Choroid plexus epithelial cell (primary cell): ENCODE measurements around the gene CCR8.

Source experiments
- DNase-seq: peaks from one replicate; pipeline ENCODE4 v3.0.0-alpha.2; 2010; ENCODE audit warnings: low read depth
- H3K4me3 ChIP-seq: 2 replicates; pipeline ENCODE4 v1.5.1; 2011; ENCODE audit warnings: low read depth, mild to moderate bottlenecking, control low read depth, low read length, moderate library complexity
- TF ChIP-seq, protein P1 (sequence below): conservative IDR thresholded peaks from 2 replicates; pipeline ENCODE4 v1.5.1; 2011; ENCODE audit warnings: low read depth, mild to moderate bottlenecking, control low read depth, inconsistent platforms, low read length, moderate library complexity

Gene CCR8

DNA sequence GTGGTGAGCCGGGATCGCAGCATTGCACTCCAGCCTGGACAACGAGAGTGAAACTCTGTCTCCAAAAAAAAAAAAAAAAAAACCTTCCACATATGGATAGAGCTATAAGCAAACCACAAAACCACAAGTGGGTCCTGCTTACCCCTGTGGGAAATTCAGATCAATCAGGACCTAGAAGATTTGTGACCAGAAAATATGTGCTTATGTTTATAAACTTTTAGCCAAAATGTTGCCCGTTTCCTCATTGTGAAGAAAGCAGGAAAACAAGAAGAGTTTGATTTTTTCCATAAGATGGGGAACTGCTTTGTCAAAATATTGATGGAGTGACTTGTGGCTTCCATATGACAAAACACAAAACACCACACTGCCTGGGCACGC is 50.3 kb downstream of the CCR8 start:
- H3K4me3 ChIP-seq = no peak overlapping the region
- DNase-seq = no peak
- TF ChIP-seq, protein P1, sequence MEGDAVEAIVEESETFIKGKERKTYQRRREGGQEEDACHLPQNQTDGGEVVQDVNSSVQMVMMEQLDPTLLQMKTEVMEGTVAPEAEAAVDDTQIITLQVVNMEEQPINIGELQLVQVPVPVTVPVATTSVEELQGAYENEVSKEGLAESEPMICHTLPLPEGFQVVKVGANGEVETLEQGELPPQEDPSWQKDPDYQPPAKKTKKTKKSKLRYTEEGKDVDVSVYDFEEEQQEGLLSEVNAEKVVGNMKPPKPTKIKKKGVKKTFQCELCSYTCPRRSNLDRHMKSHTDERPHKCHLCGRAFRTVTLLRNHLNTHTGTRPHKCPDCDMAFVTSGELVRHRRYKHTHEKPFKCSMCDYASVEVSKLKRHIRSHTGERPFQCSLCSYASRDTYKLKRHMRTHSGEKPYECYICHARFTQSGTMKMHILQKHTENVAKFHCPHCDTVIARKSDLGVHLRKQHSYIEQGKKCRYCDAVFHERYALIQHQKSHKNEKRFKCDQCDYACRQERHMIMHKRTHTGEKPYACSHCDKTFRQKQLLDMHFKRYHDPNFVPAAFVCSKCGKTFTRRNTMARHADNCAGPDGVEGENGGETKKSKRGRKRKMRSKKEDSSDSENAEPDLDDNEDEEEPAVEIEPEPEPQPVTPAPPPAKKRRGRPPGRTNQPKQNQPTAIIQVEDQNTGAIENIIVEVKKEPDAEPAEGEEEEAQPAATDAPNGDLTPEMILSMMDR = no peak

GRCh38 chr3:39381432-39381831 is 51.9 kb downstream of the CCR8 start:
- TF ChIP-seq, protein P1 = no peak
- H3K4me3 ChIP-seq = no peak overlapping the region
- no peak for DNase-seq
